ENCODE data around the gene HES4.
"Not testable (repeated sequence)": the region's sequence is repeated elsewhere in the genome, so short reads cannot be mapped to it uniquely, and the experiment has no call there.

Gene HES4

DNA sequence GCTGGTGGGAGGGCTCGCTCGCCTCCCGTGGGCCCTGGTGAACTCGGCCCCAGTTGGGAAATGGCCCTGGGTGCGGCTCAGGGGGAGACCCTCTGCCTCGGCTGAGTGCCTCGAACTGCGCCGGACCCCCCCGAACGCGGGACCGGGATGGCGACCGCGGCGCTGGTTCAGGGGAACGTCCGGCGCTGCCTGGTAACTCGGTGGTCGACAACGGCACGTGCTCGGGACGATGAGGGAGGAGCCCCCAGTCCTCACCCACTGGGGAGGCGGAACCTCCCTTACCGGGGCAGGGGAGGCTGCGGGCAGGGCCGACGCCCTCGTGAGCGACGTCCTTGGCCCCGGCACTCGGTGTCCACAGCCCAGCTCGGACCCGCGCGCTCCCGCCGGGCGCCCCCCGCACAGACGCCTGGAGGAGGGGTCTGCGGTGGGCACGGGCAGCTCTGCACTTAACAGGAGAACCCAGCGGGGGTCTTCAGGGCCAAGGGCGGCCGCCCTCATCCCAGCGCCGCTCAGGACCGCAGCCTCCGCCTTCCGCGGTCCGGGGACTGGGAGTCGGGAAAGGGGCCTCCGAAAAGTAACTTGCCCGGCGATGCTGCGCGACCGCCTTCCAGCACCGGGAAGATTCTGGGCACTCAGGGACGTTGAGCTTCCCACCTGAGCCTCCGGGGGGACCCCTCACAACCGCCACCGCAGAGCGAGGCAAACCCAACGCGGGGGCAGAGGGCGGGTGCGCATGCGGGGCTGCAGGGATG, 1.7 kb downstream of the HES4 start:
- no peak for DNase-seq

- no peak for DNase-seq
These were observed 2.2 kb downstream of the HES4 start for GRCh38 chr1:997713-997992.

GRCh38 chr1:996851-997712, 2.8 kb downstream of the HES4 start:
- no peak for DNase-seq

GRCh38 chr1:995665-996633, 3.9 kb downstream of the HES4 start:
- no peak for DNase-seq

GRCh38 chr1:994546-994945, 5.4 kb downstream of the HES4 start:
- not testable (repeated sequence) for DNase-seq

GRCh38 chr1:993379-993995, 6.4 kb downstream of the HES4 start:
- no peak for DNase-seq

DNA sequence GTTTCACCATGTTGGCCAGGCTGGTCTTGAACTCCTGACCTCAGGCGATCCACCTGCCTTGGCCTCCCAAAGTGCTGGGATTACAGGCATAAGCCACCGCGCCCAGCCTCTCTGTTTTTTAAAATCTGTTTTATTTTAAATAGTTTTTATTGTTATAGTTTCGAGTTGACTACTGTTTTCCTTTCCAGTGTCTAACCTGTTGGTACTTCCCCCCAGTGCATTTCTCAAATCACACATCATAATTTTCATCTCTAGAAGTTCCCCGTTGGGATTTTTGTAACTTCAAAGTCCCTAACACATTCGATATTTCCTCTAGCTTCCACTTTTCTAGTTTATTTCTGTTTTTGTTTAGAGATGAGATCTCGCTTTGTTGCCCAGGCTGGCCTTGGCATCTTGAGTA, 7.5 kb downstream of the HES4 start:
- DNase-seq = no peak

GRCh38 chr1:991895-992294, 8.0 kb downstream of the HES4 start:
- DNase-seq = no peak

GRCh38 chr1:991275-991674, 8.6 kb downstream of the HES4 start:
- DNase-seq = not testable (repeated sequence)

- not testable (repeated sequence) for DNase-seq
These were observed 11.8 kb downstream of the HES4 start for GRCh38 chr1:988061-988460.

DNA sequence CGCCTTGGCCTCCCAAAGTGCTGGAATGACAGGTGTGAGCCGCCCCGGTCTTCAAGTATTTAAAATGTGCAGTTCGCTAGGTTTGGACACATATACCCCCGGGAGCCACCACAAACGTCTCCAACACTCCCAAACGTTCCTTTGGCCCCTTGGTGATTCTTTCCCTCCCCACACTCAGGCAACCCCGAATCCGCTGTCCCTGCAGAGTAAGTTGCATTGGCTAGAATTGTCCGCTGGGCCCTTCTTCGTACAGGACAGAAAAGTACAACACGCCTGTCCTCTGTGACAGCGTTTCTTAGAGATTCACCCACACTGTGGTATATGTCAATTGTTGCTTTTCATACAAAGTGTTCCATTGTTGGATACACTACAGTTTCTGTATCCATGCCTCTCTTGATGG, 14.8 kb downstream of the HES4 start:
- DNase-seq = no peak

DNA sequence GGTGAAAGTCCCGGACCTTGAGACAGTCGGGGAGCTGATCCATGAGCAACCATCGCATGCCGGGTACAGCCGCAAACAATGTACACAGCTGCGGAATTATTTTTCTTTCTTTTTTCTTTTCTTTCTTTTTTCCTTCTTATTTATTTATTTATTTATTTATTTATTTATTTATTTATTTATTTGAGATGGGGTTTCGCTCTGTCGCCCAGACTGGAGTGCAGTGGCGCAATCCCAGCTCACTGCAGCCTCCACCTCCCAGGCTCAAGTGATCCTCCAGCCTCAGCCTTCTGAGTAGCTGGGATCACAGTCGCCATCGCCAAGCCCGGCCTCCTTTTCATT, 15.5 kb downstream of the HES4 start:
- no peak for DNase-seq

DNA sequence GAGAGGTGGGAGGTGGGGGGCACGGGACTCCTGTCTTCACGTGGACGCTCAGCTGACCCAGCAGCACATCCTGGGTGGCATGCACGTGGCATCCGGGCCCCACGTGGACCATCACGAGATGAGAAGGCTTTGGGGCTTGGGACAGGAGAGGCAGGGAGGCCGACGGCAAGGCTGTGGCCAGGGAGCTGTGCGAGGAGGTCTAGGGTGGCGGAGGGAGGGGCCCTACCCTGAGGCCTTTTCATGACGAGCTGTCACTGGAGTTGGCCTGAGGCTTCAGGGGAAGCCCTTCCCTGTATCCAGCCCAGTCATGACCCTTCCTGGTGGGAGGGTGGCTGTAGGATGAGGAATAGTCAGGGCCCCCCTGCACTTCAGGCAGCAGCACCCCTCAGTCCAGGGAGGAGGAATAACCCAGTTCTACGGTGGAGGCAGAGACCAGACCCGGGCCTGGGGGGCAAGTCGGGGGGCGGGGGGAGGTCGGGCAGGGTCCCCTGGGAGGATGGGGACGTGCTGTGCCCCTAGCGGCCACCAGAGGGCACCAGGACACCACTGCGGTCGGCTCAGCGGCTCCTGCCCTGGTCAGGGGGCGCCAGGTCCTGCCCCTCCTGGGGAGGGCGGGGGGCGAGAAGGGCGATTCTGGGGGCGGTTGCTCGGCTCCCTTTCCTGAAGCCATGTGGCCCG, 16.0 kb downstream of the HES4 start:
- DNase-seq = peak; percentile 60

- DNase-seq = no peak
These were observed 17.0 kb downstream of the HES4 start for GRCh38 chr1:982765-983436.

DNA sequence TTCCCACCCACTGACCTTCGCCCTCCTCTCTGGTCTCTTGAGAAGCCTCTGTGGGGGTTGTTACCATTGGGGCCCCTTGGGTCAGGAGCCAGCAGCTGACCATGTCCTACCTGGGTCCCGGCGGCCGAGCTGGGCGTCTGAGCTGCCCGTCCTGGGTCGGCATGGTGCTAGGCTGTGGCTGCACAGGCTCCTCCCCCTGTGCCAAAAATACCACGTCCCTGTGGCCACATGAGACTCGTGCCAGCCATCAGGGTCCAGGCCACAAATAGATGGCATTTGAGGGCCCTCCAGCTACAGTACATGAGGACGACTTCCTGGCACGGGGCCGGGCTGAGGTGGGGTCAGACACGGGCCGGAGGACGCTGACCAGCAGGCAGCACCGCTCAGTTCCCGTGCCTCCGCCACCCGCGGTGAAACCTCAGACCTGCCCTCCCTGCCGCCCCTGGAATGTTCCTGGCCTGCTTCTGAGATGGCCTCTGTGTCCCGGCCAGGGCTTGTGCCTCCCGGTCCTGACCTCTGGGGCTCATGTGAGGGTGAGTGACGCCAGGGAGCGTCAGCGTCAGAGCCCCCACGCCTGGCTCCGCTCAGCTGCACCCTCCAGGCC, 17.8 kb downstream of the HES4 start, which contains the start of gene PERM1:
Gene PERM1, minus strand, starts transcription at position 139 of the 604 bp plus-strand sequence. CDS start 1,064 bp downstream, outside the sequence.
- DNase-seq = no peak

DNA sequence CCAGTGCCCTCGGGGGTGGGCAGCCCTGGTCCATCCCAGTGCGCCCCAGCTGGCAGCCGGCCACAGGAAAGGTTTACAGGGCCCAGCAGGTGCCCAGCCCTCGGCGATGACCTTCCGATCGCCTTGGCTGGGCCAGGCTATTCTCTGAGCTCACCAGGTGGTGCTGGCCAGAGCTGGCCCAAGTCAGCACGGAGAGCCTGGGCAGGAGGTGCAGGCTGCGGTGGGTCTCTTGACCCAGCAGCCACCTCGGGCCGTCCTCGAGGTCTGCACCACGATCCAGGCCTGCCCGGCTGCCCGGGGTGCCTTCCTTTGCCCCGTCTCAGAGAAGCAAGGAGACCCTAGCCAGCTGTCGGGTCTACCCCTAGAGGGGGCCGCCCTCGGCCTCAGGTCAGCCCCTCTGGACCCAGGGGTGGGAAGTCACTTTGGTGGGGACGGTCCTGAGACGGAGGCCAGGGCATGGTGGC, 18.4 kb downstream of the HES4 start:
- no peak for DNase-seq

DNA sequence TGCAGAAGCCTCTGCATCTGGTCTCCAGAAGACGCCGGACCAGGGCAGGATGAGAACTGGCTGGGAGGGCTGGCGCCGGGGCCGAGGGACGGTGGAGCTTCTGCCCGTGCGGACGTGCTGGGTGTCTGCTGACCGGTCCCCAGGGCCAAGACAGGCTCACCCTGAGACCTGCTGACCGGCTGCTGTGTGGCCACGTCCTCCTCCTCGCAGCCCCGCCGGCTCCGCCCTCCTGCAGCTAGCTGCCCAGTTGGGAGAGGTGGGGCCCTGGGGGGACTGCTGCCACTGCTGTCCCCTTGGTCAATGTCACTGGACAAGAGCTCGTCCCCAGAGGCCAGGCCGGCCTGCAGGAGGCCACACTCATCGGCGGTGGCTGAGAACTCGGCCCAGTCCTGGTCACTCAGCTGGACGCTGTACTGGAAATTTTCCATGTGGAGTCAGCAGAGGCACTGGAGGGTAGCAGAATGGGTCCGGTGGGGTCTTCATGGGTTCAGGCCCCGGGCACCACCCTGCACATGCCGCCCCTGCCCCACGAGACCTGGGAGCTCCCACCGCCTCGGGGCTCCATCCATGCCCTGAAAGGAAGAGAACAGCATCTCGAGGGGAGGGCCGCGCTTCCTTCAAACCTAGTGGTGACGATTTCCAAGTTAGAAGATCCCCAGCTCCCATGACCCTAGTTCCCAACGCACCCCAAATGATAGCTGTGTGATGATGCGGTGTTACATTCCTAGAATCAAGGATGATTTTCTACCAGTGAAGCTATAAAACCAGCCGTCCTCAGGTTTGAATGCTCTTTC, 19.1 kb downstream of the HES4 start:
- no peak for DNase-seq

DNA sequence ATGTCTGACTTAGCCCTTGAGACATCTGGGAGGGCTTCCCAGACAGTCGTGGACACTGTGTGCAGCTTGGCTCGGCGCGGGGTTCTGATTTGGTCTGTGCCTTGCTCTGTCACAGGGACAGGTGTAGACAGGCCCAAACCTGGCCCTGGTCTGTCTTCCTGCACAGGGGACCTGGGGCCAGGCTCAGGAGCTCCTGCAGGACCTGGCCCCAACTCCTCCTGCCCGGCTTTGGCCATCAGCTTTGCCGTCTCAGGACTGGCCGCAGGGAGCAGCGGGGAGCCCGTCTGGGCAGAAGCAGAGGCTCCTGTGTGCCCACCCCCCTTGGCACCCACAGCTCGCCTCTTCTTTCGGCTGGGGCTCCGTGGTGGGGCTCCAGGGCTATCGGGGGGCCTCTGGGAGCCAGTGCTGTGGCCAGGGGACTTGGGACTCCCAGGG, 19.7 kb downstream of the HES4 start:
- no peak for DNase-seq

- no peak for DNase-seq
These were observed 20.2 kb downstream of the HES4 start for GRCh38 chr1:979744-980072.
